IMR-90 (cell line): ENCODE data around the gene GJA8. TPM values are rescaled to one million over a fixed set of nuclear protein-coding genes. Genes with fewer than 3 reads are reported as not detected.
"Not testable (repeated sequence)": the region's sequence is repeated elsewhere in the genome, so short reads cannot be mapped to it uniquely, and the experiment has no call there.

Experiments used
- ATAC-seq: fragments of 200-7000 bp; cut with Tn5 transposase; 2 replicates; pipeline ENCODE4 v1.9.1; 2020; ENCODE audit warnings: low read depth, mild to moderate bottlenecking, moderate library complexity
- BruUV-seq: library from RNA; stranded (reverse); fragments of 400-500 nt; replicated peaks from 2 replicates; lab custom pipeline; 2021; lab: Mats Ljungman, UMichigan
- CTCF ChIA-PET: fragments of 300-600 bp; formaldehyde crosslinking; extraction: SDS; loops from one replicate; lab custom pipeline; 2021; ENCODE audit warnings: antibody characterized with exemption; lab: Yijun Ruan, JAX
- POLR2A ChIA-PET: fragments of 300-600 bp; sonication (Branson Sonifier 250); formaldehyde crosslinking; loops from one replicate; lab custom pipeline; 2022; ENCODE audit warnings: antibody characterized with exemption; ENCODE audit not compliant: unreplicated experiment; lab: Charles Lee
- DNase-seq: peaks from one replicate; pipeline ENCODE4 v3.0.0; 2013
- H2AFZ ChIP-seq: replicated peaks from 2 replicates; pipeline ENCODE3; 2013; ENCODE audit warnings: low read length, mild to moderate bottlenecking; ENCODE audit not compliant: poor library complexity
- H2AK5ac ChIP-seq: 2 replicates; pipeline ENCODE4 v1.6.1; 2013; ENCODE audit warnings: low read depth, low read length, inconsistent platforms
- H2AK9ac ChIP-seq: replicated peaks from 2 replicates; pipeline ENCODE3; 2013; ENCODE audit warnings: mild to moderate bottlenecking, low read depth, low read length, moderate library complexity; ENCODE audit not compliant: poor library complexity
- H2BK120ac ChIP-seq: 2 replicates; pipeline ENCODE4 v1.6.1; 2013; ENCODE audit warnings: low read depth, low read length, inconsistent platforms
- H2BK15ac ChIP-seq: 3 replicates; pipeline ENCODE4 v1.6.1; 2013; ENCODE audit warnings: low read depth, low read length, inconsistent platforms
- H2BK20ac ChIP-seq: 2 replicates; pipeline ENCODE4 v1.6.1; 2013; ENCODE audit warnings: low read depth, mild to moderate bottlenecking, inconsistent platforms, low read length, moderate library complexity
- H2BK5ac ChIP-seq: 2 replicates; pipeline ENCODE4 v1.6.1; 2013; ENCODE audit warnings: mild to moderate bottlenecking, low read depth, low read length, inconsistent platforms; ENCODE audit not compliant: poor library complexity, severe bottlenecking
- H3K14ac ChIP-seq: replicated peaks from 2 replicates; pipeline ENCODE4 v1.6.1; 2013; ENCODE audit warnings: low read depth, low read length, inconsistent platforms
- H3K18ac ChIP-seq: 2 replicates; pipeline ENCODE4 v1.6.1; 2013; ENCODE audit warnings: low read depth, low read length, control low read depth
- H3K23ac ChIP-seq: 2 replicates; pipeline ENCODE4 v1.6.1; 2013; ENCODE audit warnings: low read depth, low read length, inconsistent platforms
- H3K27ac ChIP-seq: 2 replicates; pipeline ENCODE4 v1.5.1; 2013; ENCODE audit warnings: mild to moderate bottlenecking, control low read depth, low read length; ENCODE audit not compliant: insufficient read depth
- H3K27me3 ChIP-seq: 2 replicates; pipeline ENCODE4 v1.6.1; 2013; ENCODE audit warnings: low read length; ENCODE audit not compliant: control insufficient read depth, insufficient read depth
- H3K36me3 ChIP-seq: 2 replicates; pipeline ENCODE4 v1.6.1; 2013; ENCODE audit warnings: low read length, mixed read lengths; ENCODE audit not compliant: control insufficient read depth, insufficient read depth
- H3K4ac ChIP-seq: 2 replicates; pipeline ENCODE4 v1.6.1; 2013; ENCODE audit warnings: low read depth, low read length, inconsistent platforms
- H3K4me1 ChIP-seq: 2 replicates; pipeline ENCODE4 v1.6.1; 2013; ENCODE audit warnings: low read length, mixed read lengths; ENCODE audit not compliant: control insufficient read depth, insufficient read depth
- H3K4me2 ChIP-seq: 2 replicates; pipeline ENCODE4 v1.6.1; 2013; ENCODE audit warnings: low read depth, mild to moderate bottlenecking, control low read depth, low read length, moderate library complexity
- H3K4me3 ChIP-seq: 2 replicates; pipeline ENCODE4 v1.5.1; 2013; ENCODE audit warnings: low read depth, mild to moderate bottlenecking, control low read depth, low read length, moderate library complexity; ENCODE audit not compliant: insufficient read depth
- H3K56ac ChIP-seq: 2 replicates; pipeline ENCODE4 v1.6.1; 2013; ENCODE audit warnings: low read length, inconsistent platforms; ENCODE audit not compliant: insufficient read depth; ENCODE audit errors: extremely low read depth
- H3K79me1 ChIP-seq, 2 experiments: 2 replicates each; pipeline ENCODE4 v1.6.1; 2013; ENCODE audit warnings: low read length in 2 of 2, inconsistent platforms in 1 of 2, low read depth in 1 of 2
- H3K9ac ChIP-seq: 2 replicates; pipeline ENCODE4 v1.6.1; 2013; ENCODE audit warnings: low read depth, low read length, control low read depth
- H3K9me1 ChIP-seq: 2 replicates; pipeline ENCODE4 v1.6.1; 2013; ENCODE audit warnings: low read length, inconsistent platforms; ENCODE audit not compliant: insufficient read depth
- H3K9me3 ChIP-seq: 2 replicates; pipeline ENCODE4 v1.6.1; 2013; ENCODE audit warnings: low read length; ENCODE audit not compliant: control insufficient read depth, insufficient read depth
- H4K20me1 ChIP-seq: 2 replicates; pipeline ENCODE4 v1.6.1; 2013; ENCODE audit warnings: low read length, inconsistent platforms; ENCODE audit not compliant: insufficient read depth
- H4K5ac ChIP-seq: 2 replicates; pipeline ENCODE4 v1.6.1; 2013; ENCODE audit warnings: mild to moderate bottlenecking, low read depth, low read length, control low read depth
- H4K8ac ChIP-seq, 2 experiments: 2 replicates each; pipeline ENCODE4 v1.6.1; 2013; ENCODE audit warnings: low read depth in 2 of 2, low read length in 2 of 2, control low read depth in 1 of 2, inconsistent platforms in 1 of 2
- H4K91ac ChIP-seq: 2 replicates; pipeline ENCODE4 v1.6.1; 2013; ENCODE audit warnings: low read depth, low read length, inconsistent platforms; ENCODE audit not compliant: insufficient read depth
- WGBS, 2 experiments: methylation state at CpG; one replicate each; pipeline versions ENCODE4 v1.1.5 to v1.1.7; 2013; ENCODE audit warnings: missing lambda C conversion rate in 2 of 2; ENCODE audit not compliant: insufficient read length in 1 of 2; ENCODE audit errors: extremely low coverage in 2 of 2; 5-methylcytosine and 5-hydroxymethylcytosine counted together
- dilution Hi-C: fragments of 300-500 bp; cut with HindIII; formaldehyde crosslinking; loops from one replicate; pipeline ENCODE4 v1.14.3; 2018; ENCODE audit warnings: low sequenced_read_pairs; ENCODE audit not compliant: unreplicated experiment
- in situ Hi-C: fragments of 300-500 bp; cut with MboI; formaldehyde crosslinking; loops from 3 replicates; pipeline ENCODE4 v1.14.3; 2019; ENCODE audit warnings: low sequenced_read_pairs, inconsistent platforms, mixed read lengths
- intact Hi-C: fragments of 100-400 bp; cut with micrococcal nuclease; formaldehyde crosslinking; loops from 2 replicates; pipeline ENCODE4 v1.10.0; 2022
- polyA plus RNA-seq, 3 experiments: library from polyadenylated mRNA; depleted of rRNA; stranded (reverse); fragments of >200 nt; gene quantifications; 2 replicates each; pipeline ENCODE4 v1.2.3, GENCODE V29; 2012; ENCODE audit warnings: low replicate concordance in 1 of 3
- total RNA-seq: library from RNA; depleted of rRNA; stranded (reverse); fragments of >200 nt; gene quantifications from 2 replicates; pipeline ENCODE4 v1.2.3, GENCODE V29; 2012

GJA8 gene
- total and polyA plus RNA-seq, 2 of the 4 experiments (the other 2 are of a cell fraction) = not detected

DNA sequence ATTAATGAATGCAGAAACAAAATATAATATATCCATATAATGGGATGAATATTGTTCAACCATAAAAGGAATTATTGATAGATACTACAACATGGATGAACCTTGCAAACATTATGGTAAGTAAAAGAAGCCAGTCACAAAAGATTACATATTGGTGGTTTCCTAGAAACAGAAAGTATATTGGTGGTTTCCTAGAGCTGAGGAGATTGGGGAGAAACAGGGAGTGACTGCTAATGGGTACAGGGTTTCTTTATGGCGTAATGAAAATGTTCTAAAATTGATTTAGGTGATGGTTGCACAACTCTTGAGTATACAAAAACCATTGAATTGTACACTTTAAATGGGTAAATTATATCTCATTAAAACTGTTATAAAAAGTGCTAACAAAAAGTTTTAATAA lies 40.0 kb downstream of the GJA8 start:
- H2BK15ac ChIP-seq, H3K36me3 ChIP-seq, in situ Hi-C loops, H3K23ac ChIP-seq, H3K56ac ChIP-seq, H4K8ac ChIP-seq, H3K79me1 ChIP-seq, ATAC-seq, H2AK9ac ChIP-seq, H2AK5ac ChIP-seq, H2BK5ac ChIP-seq, H4K5ac ChIP-seq, H3K9me1 ChIP-seq, H3K27me3 ChIP-seq, H4K91ac ChIP-seq, BruUV-seq, CTCF ChIA-PET, H3K9ac ChIP-seq, H2BK120ac ChIP-seq, POLR2A ChIA-PET, H2AFZ ChIP-seq, DNase-seq, H3K4ac ChIP-seq, H4K20me1 ChIP-seq, H3K27ac ChIP-seq, H3K4me3 ChIP-seq, H2BK20ac ChIP-seq, intact Hi-C loops, dilution Hi-C loops, H3K18ac ChIP-seq, H3K4me2 ChIP-seq, H3K9me3 ChIP-seq, H3K4me1 ChIP-seq, H3K14ac ChIP-seq: not testable (repeated sequence)
- WGBS, 2 experiments = no CpG with 5 or more reads among the region's 1 CpG

- intact Hi-C loops, CTCF ChIA-PET, dilution Hi-C loops: not testable (repeated sequence)
These were observed 46.9 kb downstream of the GJA8 start for GRCh38 chr1:147949517-147949916.

More at GRCh38 chr1:147949517-147949916, 46.9 kb downstream of the GJA8 start:
- H2BK20ac ChIP-seq, H2BK15ac ChIP-seq, H3K27ac ChIP-seq, H3K9me3 ChIP-seq, H3K4me2 ChIP-seq, H2BK120ac ChIP-seq, H3K27me3 ChIP-seq, H3K56ac ChIP-seq, H2AK5ac ChIP-seq, DNase-seq, in situ Hi-C loops, ATAC-seq, H3K36me3 ChIP-seq, H3K9ac ChIP-seq, H2BK5ac ChIP-seq, H4K20me1 ChIP-seq, H3K4ac ChIP-seq, H3K79me1 ChIP-seq, H3K14ac ChIP-seq, H2AK9ac ChIP-seq, H2AFZ ChIP-seq, POLR2A ChIA-PET, H3K18ac ChIP-seq, H3K23ac ChIP-seq, H3K4me1 ChIP-seq, H4K8ac ChIP-seq, BruUV-seq, H3K4me3 ChIP-seq, H3K9me1 ChIP-seq, H4K5ac ChIP-seq, H4K91ac ChIP-seq: not testable (repeated sequence)
- WGBS, 2 experiments = no CpG with 5 or more reads among the region's 35 CpGs
